Left forelimb (tissue), 1 donor: ENCODE data around the gene ACP2.
"Not testable (repeated sequence)": the region's sequence is repeated elsewhere in the genome, so short reads cannot be mapped to it uniquely, and the experiment has no call there.

ENCODE experiments used
- DNase-seq: peaks from one replicate; pipeline ENCODE4 v3.0.0-alpha.2; 2018; ENCODE audit warnings: low spot score

Gene ACP2

DNA sequence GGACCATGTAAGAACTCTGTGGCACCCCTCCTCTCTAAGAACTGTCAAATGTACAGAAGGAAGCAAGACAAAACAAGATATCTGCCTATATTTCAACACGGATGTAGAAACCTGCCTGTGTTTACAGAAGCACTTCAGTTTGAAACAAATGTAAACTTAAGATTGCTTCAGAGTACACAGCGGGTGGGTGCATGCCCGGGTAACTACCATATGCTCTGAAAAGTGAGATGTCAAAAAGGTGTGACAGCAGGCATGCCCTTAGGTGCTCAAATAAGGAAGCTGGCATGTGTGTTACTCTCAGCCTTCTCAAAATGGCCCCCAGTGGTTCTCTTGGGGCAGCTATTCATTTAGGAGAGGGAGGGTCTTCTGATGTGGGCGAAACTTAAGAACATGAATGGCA lies 5.2 kb downstream of the ACP2 start:
- DNase-seq: no peak

DNA sequence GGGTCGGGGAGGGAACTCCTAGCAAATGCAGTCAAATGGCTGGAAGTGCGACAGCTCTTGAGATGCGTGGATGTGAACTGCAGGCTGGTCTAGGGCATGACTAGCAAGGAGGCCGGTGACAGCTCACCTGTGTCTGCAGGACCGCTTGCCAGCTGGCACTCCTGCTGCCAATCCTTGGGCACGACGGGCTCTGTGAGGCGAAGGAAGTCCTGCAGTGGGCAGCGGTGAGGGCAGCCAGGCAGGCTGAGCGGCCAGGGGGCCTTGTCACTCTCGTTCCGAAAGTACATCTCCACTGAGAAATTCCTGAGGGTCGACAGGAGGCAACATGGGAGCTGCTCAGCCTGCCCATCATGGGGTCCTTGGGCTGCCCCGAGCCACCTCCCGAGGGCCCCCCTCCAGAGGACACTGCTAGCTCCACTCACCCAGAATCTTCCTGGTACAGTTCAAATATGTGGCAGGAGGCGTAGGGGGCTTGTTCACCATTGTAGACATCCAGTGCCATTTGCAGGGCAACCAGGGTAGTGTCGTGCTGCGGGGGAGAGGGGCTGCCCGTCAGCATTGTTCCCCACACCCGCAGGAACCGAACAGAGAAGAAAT lies 5.9 kb downstream of the ACP2 start:
- DNase-seq: no peak

DNA sequence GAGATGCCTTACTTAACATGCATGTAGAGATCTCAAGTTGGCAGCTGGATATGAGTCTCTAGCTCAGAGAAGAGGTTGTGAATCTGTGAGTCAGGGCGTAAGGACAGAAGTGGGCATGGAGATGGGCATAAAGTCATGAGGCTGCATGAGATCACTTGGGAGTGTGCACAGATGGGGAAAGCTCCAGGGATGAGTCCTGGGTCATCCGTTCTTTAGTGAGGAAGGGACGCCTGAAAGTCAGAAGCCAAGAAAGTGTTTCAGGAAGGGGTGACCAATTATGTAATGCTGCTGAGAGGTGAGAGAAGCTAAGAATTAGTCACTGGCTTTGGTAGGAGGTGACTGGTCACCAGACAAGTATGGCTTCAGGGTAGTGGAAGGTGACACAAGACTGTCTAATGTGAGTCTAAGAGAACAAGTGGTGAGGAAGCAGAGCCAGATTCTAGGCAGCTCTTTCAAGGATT lies 6.7 kb downstream of the ACP2 start:
- no peak for DNase-seq

DNA sequence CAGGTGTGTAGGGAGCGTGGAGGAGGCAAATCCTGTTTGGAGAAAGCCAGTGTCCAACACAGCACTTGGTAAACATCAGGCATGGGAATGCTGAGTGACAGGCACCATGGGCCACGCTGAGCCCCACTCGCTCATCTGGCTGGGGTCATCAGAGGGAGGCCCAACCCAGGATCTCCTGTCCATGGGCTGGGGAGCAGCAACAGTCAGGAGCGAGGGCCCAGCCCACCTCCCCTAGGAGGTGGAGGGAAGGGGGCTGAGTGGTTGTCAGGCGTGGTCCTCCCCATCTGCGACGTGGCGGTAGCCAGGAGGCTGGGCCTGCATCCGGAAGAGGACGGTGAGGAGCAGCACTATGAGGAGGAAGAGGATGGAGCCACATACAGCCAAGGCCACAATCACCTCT lies 8.8 kb downstream of the ACP2 start:
- no peak for DNase-seq

DNA sequence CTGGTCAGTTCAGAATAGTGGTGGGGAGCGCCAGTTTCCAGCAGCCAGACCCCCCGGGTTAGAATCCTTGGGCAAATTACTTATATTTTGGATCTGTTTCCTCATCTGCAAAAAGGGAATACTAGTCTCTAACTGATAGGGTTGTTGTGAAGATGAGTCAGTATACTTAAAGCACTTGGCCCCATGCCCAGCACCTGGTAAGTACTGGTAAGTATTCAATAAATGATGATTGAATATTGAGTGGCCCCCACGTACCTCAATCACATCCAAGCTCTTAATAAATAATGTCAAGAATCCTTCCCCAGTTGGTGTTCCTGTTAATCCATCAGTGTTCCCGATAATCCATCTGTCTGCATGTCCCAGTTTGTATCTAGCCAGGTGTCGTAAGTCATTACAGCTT lies 12.1 kb downstream of the ACP2 start:
- no peak for DNase-seq

DNA sequence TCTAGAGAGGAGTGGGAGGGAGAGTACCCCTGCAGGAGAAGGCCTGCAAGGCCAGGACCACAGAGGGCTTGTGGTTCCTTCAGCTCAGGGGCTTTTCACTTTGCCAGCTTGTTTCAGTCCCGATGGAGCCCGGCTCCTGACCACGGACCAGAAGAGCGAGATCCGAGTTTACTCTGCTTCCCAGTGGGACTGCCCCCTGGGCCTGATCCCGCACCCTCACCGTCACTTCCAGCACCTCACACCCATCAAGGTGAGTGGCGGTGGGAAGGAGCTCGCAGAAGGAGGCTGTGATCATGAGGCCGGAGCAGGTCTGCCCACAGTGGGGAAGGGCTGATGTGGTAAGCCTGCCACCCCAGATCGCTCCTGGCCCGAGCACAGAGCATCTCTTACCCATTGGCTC lies 13.5 kb downstream of the ACP2 start:
- DNase-seq: no peak

DNA sequence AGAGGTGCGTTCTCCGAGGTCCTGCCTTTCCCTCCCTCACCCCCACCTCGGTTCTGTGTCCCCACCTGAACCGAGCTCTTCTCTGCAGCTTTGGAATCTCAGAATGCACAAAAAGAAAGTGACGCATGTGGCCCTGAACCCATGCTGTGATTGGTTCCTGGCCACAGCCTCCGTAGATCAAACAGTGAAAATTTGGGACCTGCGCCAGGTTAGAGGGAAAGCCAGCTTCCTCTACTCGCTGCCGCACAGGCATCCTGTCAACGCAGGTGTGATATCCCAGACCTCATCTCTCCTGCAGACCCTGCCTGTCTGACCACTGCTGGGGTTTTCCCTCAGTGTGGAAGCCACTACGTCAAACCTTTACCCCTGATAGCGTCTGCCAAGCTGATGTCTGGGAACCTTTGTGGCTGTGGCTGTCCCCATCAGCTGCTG lies 13.9 kb downstream of the ACP2 start:
- DNase-seq: no peak

DNA sequence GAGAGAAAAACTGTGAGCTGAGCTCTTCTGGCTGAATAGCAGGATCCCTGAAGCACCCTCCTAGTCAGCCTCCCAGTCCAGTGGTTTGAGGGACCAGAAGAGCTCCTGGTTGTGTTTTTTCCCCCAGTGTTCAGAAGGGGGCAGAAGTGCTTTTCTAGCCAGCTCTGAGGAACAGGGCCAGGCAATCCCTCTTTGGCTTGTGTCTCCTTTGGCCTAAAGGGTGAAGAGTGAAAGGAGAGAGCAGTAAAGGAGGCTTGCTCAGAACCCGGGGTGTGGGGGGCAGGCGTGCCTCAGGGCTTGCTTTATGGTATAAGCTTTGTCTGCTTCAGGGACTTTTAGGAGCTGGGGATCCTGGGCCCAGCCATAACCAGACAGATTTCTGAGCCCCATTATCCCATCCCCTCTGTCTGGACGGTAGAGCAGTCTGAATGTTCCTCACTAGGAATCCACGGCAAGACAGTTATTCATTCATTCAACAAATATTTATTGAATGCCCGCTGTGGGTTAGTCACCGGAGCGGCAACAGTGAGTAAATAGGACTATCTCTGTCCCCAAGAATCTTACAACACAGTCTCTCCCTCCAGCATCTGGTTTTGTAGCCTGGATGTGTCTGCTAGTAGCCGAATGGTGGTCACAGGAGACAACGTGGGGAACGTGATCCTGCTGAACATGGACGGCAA lies 14.5 kb downstream of the ACP2 start:
- DNase-seq: no peak

DNA sequence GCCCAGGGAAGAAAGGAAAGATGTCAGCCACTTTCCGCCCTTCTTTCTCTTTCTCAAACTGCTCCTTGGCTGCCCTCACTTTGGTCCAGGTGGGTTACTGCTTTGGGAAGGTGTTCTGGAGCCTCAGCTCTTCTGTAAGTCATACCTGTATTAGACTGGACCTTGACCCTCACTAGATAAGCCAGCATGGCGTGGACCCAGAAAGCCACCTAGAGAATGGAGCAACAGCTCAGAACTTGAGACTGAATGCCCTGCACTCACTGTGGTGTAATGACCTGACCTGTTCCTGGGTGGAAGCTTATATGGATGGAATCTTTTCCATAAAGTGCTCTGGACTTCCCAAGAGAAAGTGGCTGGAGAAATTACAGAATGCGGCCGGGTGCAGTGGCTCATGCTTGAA lies 15.6 kb downstream of the ACP2 start:
- DNase-seq: no peak

DNA sequence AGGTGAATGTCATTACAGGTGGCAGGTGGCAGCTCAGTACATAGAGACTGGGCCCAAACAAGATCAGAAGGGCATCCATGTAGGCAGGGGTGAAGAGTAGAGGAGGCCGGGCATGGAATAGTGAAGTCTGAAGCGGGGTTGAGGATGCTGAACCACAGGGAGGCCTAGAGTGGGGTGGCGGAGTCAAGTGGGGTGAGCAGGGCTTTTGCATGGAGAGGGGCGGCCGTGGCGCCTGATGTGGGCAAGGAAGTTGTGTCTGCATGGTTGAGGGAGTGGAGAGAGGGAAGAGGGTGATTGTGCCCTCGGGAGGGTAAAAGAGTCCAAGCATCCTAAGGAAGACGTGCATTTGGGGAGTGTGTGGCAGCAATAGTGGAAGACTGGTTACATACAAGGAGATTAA lies 19.5 kb downstream of the ACP2 start:
- no peak for DNase-seq

DNA sequence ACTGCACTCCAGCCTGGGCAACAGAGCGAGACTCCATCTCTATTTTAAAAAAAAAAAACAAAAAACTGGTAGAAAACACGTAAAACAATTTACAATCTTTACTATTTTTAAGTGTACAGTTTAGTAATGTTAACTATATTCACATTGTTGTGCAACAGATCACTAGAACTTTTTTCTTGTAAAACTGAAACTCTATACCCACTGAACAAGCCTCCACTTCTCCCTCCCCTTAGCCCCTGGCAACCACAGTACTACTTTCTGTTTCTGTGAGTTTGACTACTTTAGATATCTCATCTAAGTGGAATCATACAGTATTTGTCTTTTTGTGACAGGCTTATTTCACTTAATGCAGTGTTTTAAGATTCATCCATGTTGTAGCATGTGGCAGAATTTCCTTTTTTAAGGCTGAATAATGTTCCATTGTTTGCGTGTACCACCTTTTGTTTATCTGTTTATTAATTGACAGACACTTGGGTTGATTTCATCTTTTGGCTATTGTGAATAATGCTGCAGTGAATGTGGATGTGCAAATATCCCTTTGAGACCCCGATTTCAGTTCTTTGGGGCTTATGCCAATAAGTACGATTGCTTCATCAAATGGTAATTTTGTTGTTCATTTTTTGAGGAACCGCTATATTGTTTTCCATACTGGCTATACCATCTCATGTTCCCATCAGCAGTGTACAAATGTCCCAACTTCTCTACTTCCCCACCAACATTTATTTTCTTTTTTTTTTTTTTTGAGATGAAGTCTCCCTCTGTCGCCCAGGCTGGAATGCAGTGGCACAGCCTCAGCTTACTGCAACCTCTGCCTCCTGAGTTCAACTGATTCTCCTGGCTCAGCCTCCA lies 22.8 kb downstream of the ACP2 start:
- DNase-seq: no peak

DNA sequence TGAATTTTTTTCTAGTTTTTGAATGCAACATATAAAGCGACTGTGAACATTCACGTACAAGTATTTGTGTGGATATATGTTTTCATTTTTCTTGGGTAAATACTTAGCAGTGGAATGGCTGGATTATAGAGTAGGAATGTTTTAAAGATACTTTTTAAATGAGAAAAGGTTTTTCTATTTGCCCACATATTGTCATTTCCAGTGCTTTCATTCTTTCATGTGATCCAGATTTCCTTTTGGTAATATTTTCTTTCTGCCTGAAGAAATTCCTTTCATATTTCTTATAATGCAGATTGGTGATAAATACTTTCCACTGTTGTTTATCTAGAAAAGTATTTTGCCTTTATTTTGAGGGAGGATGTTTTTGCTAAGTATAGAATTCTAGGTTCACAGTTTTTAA lies 25.9 kb downstream of the ACP2 start:
- DNase-seq: no peak

DNA sequence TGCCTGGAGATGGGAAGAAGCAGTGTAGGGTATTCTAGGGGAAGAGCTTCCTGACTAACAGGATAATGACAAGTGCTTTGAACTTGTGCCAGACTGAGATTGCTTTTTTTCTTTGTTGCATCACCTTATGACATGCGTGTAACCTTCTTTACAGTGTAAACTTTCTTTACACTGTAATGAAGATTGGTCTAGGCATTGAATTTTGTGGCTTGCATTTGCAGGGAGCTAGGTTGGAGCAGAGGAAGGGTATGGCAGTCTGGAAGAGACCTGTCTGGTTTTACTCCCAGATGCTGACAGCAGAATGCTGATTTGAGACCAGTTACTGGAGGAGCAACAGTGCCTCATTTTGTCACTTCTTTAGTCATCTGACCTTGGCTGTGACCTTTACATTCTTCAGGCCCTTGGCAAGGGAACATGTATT lies 28.2 kb downstream of the ACP2 start:
- DNase-seq: no peak

DNA sequence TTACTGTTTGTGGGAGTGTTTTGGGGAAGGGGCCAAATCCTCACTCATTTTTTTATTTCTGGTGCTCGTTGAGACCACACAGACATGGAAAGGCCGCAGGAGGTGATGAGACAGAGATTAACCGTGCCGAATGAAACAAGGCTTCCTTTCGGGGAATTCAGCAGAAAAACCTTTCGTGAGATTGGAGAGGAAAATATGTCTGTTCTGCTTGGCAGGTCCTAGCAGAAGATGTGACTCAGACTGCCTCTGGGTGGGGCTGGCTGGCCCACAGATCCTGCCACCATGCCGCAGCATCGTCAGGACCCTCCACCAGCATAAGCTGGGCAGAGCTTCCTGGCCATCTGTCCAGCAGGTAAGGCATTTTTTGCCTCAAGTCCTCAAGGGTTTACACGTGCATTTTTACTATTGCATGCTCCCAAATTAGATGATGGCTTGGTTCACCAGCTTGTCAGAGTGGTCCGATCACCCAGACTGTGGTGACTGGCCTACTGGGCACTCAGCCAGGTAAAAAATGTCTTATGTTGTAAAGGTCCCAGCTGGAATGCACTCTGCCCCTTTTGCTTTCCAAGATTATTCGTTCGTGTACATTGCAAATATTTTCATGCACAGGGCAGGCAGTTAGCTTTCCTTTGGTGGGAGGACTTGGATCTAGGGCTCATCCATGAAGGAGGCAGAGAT lies 32.4 kb downstream of the ACP2 start:
- DNase-seq: peak; percentile 69

DNA sequence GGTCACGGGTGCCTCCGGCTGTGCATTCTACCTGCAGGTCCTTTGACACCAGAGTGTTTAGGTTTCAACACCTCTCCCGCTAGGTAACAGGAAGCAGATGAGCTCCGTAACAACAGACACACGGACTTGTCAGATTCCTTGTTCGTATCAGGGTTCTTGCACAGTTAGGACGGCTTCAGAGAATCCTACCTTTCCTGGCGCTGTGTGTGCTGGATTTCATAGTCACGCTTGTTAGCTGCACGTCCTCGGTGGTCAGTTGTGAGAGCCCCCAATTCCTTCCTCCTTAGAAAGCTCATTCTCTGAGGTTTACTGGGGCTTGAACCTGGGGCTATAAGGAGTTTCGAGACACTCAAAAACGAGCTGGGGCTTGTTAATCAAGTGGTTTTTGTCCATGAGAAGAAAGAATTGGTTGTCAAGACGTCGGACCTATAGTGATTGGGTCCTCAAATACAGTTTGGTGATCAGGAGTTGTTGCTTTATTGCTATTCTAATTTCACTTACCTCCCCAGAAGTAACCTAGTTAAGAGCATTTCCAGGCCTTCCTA lies 33.2 kb downstream of the ACP2 start:
- DNase-seq: no peak

DNA sequence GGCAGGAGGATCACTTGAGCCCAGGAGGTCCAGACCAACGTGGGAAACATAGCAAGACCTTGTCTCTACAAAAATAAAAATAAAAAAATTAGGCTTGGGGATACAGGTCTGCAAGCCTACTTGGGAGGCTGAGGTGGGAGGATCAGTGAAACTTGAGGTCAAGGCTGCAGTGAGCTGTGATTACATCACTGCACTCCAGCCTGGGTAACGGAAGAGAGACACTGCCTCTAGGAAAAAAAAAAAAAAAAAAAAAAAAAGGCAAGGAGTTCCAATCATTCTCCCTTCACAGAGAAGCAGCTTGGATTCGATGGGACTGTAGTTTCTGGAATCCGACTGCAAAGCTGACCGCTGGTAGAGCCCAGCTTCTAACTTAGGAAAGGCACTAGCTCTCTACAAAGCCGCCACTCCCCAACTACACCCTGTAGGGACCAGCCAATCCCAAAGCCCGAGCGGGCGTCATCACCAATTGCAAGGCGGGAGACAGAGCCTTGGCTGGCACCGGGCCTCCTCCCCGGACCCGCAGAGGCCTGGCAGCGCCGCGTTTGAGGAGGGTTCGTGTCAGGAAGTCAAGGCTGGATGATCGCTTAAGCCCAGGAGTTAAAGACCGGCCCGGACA lies 34.6 kb downstream of the ACP2 start:
- DNase-seq: peak; percentile 88

DNA sequence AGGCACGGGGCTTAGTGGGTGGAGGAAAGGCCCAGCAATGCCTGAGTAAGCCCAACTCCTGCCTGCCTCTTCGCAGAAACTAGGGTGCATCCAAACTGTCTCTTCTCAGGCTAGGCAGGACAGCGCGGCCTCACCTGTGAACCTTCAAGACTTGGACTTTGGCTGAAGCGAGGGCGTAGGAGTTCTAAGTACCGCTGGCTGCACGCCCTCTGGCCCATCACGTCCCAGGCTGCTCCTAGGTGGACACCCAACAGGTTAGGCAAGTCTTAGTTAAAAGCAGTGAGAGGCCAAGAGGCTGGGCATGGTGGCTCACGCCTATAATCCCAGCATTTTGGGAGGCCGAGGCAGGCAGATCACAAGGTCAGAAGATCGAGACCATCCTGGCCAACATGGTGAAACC lies 35.7 kb downstream of the ACP2 start:
- no peak for DNase-seq

DNA sequence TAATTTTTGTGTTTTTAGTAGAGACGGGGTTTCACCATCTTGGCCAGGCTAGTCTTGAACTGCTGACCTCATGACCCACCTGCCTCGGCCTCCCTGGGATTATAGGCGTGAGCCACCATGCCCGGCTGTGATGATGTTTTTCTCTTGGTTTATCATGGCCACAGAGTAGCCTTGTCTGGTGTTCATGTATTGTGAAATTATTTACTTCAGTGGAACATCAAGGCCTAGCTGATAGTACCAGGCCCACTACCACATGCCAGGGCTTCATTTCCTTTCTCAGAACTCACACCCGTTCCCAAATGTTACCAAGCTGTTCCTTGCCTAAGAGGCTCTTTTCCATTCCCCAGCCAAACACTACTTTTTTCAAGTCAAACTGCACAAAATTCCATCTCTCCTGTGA lies 40.0 kb downstream of the ACP2 start:
- DNase-seq: no peak

DNA sequence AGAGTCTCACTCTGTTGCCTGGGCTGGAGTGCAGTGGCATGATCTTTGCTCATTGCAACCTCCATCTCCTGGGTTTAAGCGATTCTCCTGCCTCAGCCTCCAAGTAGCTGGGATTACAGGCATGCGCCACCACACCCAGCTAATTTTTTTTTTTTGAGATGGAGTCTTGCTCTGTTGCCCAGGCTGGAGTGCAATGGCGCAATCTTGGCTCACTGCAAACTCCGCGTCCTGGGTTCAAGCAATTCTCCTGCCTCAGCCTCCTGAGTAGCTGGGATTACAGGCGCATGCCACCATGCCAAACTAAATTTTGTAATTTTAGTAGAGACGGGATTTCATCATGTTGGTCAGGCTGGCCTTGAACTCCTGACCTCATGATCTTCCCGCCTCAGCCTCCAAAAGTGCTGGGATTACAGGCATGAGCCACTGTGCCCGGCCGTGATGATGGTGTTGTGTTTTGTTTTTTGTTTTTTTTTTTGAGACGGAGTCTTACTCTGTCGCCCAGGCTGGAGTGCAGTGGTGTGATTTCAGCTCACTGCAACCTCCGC lies 40.5 kb downstream of the ACP2 start:
- DNase-seq: not testable (repeated sequence)

DNA sequence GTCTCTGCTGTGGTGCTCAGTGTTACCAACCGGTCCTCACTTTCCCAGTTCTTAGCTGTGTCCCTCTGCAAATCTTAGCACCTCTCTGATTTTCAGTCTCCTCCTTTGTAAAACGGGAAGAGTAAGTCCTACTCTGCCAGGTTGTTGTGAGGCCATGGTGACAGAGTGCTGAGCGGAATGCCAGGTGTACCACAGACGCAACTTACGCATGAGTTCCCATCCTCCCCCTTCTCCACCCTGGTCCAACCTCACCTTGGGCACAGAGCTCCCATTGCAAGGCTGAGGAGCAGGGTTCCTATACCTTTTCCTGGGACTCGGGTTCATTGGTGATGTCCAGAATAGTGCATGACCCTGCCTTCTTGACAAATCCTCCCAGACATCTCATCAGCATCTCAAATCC lies 41.2 kb downstream of the ACP2 start:
- no peak for DNase-seq

DNA sequence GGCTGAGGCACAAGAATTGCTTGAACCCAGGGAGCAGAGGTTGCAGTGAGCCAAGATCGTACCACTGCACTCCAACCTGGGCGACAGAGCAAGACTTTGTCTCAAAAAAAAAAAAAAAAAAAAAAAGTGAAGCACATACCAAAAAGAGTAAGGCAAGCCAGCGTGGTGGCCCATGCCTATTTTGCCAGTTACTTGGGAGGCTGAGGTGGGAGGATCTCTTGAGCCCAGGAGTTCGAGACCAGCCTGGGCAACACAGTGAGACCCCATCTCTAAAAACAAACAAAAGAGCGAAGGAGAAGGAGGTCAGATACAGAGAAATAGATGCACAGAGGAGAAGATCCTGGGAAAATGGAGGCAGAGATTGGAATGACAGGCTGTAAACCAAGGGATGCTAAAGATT lies 42.0 kb downstream of the ACP2 start:
- DNase-seq: not testable (repeated sequence)

DNA sequence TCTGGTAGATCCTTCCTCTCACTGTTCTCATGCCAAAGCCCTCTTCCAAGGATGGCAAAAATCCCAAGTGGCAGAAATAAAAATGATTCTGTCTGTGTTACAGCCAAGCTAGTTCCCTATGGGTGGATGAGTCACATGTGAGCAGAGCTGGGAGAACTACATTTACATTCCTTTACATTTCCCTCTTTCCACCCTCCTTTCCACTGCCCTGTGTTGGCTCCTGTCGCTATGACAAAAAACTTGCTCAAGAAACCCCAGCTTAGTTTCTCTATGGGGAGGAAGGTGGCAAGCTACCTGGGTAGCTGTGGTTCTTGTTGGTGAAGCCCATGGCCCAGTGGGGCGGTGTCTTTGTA lies 44.0 kb downstream of the ACP2 start:
- no peak for DNase-seq
